T-cell (primary cell): ENCODE measurements around the gene WSB2. TPM values are rescaled to one million over a fixed set of nuclear protein-coding genes. Genes with fewer than 3 reads are reported as not detected.

Source experiments
- total RNA-seq, 35 experiments: library from RNA in 6 of 35; stranded (reverse) in 6 of 35; fragments of 120-200 nt in 1 of 35; gene quantifications; one replicate each; pipeline versions ENCODE4 v1.2.1 to v1.2.4 and lab custom pipeline; 2013 to 2026

The WSB2 gene
- total RNA-seq, 5 donors from 2014 or later (not counting 1 experiment from before 2014, with no cell fraction given), result 19.6 to 33.7 (median 25.8) TPM

Other genes with a start within 250 kb of the WSB2 start
- gene KSR2, start 92.2 kb downstream of the WSB2 start, total RNA-seq, result under 1 TPM; 0.03 to 0.10 (median 0.06) TPM
- gene RFC5, start 44.5 kb downstream of the WSB2 start, total RNA-seq, result 10 to 100 TPM; 12.4 to 16.3 (median 13.5) TPM
- gene VSIG10, start 42.8 kb upstream of the WSB2 start, total RNA-seq, result 1 to 10 TPM; 1.6 to 4.1 (median 3.2) TPM
- gene PEBP1, start 74.9 kb upstream of the WSB2 start, total RNA-seq, result 100 to 1,000 TPM in 2 of 5 donors, 10 to 100 TPM in 3; 86.4 to 107 (median 97.3) TPM